HEK293T (cell line): ENCODE measurements around the gene SKIC3.

Source experiments
- BHLHE40 ChIP-seq: fragments of 450-650 bp; IDR thresholded peaks from 2 replicates; pipeline ENCODE4 v1.6.1; 2016; ENCODE audit warnings: mild to moderate bottlenecking, moderate library complexity, borderline replicate concordance
- FOXK2 ChIP-seq: fragments of 450-650 bp; IDR thresholded peaks from 2 replicates; pipeline ENCODE4 v1.6.1; 2016; ENCODE audit warnings: mild to moderate bottlenecking
- FOXM1 ChIP-seq: fragments of 450-650 bp; IDR thresholded peaks from 2 replicates; pipeline ENCODE4 v1.6.1; 2017; ENCODE audit warnings: mild to moderate bottlenecking, borderline replicate concordance
- L3MBTL2 ChIP-seq: fragments of 450-650 bp; conservative IDR thresholded peaks from 2 replicates; pipeline ENCODE4 v1.6.1; 2016; ENCODE audit warnings: mild to moderate bottlenecking
- SP1 ChIP-seq: fragments of 450-650 bp; IDR thresholded peaks from 2 replicates; pipeline ENCODE4 v1.6.1; 2017
- TARDBP ChIP-seq: fragments of 450-650 bp; IDR thresholded peaks from 2 replicates; pipeline ENCODE4 v1.6.1; 2016

DNA sequence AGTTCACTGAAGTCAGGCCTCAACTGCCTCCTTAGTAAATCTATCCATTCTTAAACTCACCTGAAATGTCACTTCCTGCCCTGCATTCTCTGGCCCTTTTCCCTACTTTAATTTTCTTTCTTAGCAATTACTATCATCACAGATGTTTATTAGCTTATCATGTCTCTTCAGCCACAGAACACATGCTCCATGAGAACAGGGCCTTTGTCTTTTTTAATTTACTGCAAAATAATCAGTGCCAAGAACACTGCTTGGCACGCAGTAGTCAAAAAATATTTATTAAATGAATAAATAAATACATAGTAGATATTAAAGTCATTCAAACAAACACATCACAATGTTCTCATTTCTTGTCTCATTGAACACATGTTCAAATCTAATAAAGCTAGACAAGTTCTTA lies 46.2 kb downstream of the SKIC3 start:
- no peak for TF ChIP-seq SP1
- no peak for TF ChIP-seq FOXK2
- TF ChIP-seq FOXM1, result no peak
- TF ChIP-seq BHLHE40, result no peak
- no peak for TF ChIP-seq TARDBP
- no peak for TF ChIP-seq L3MBTL2
